Adipose tissue (tissue), 3 donors: ENCODE results near the gene PTH. TPM values are rescaled to one million over a fixed set of nuclear protein-coding genes. Genes with fewer than 3 reads are reported as not detected.

ENCODE experiments used
- H3K27ac ChIP-seq: one replicate; pipeline ENCODE4 v1.5.1; 2013; ENCODE audit warnings: low read depth, low read length
- WGBS, 3 donors: extraction: QIAGEN DNeasy Blood & Tissue Kit; methylation state at CpG; one replicate each; pipeline ENCODE4 v1.1.7; 2013; 5-methylcytosine and 5-hydroxymethylcytosine counted together
- polyA plus RNA-seq, 3 donors: library from polyadenylated mRNA; stranded (reverse); fragments of 200-250 nt; gene quantifications; one replicate each; pipeline ENCODE4 v1.2.3, GENCODE V29; 2013
- donor health status: healthy with polysubstance abuse.
- donor health status: Bipolar disorder and iron deficiency.
- donor health status: healthy.

Gene PTH
- polyA plus RNA-seq: not detected

- H3K27ac ChIP-seq: no peak within 1 kb of the TSS
- 85 to 92% (median 88%) methylated on average over 3 of the region's 3 CpGs for WGBS, 3 donors
Observed at GRCh38 chr11:13495929-13496328, at the start of gene PTH. Gene PTH (minus strand): TSS chr11:13495997. CDS start chr11:13492855, 3,142 bp downstream.

GRCh38 chr11:13538044-13538443 is 42.2 kb upstream of the PTH start:
- no peak overlapping the region for H3K27ac ChIP-seq
- WGBS, 3 donors: 64 to 67% (median 67%) methylated on average over 1 of the region's 1 CpG

- no peak overlapping the region for H3K27ac ChIP-seq
- WGBS, 3 donors: 45 to 59% (median 47%) methylated on average over 2 of the region's 2 CpGs
Observed at GRCh38 chr11:13535819-13536218, 40.0 kb upstream of the PTH start.

- WGBS, 3 donors: 57 to 74% (median 70%) methylated on average over 7 of the region's 7 CpGs
- no peak overlapping the region for H3K27ac ChIP-seq
Observed at GRCh38 chr11:13534358-13534757, 38.6 kb upstream of the PTH start.

- no peak overlapping the region for H3K27ac ChIP-seq
- WGBS, 3 donors: 71 to 80% (median 75%) methylated on average over 2 of the region's 2 CpGs
Observed at GRCh38 chr11:13525257-13525656, 29.5 kb upstream of the PTH start.

- 86 to 89% (median 89%) methylated on average over 1 of the region's 1 CpG for WGBS, 3 donors
- H3K27ac ChIP-seq: no peak overlapping the region
Observed at GRCh38 chr11:13503393-13503792, 7.6 kb upstream of the PTH start.

GRCh38 chr11:13502492-13502891 is 6.7 kb upstream of the PTH start:
- WGBS, 3 donors: 77 to 90% (median 82%) methylated on average over 1 of the region's 1 CpG
- no peak overlapping the region for H3K27ac ChIP-seq

- H3K27ac ChIP-seq: no peak overlapping the region
- 66 to 69% (median 66%) methylated on average over 3 of the region's 3 CpGs for WGBS, 3 donors
Observed at GRCh38 chr11:13494051-13494450, 1.7 kb downstream of the PTH start.

GRCh38 chr11:13487661-13488030 is 8.2 kb downstream of the PTH start:
- WGBS, 3 donors: 44 to 58% (median 44%) methylated on average over 5 of the region's 5 CpGs
- H3K27ac ChIP-seq: no peak overlapping the region

GRCh38 chr11:13486926-13487660 is 8.7 kb downstream of the PTH start:
- WGBS, 3 donors: 53 to 62% (median 57%) methylated on average over 26 of the region's 26 CpGs
- no peak overlapping the region for H3K27ac ChIP-seq

- H3K27ac ChIP-seq: no peak overlapping the region
- 89 to 91% (median 89%) methylated on average over 9 of the region's 9 CpGs for WGBS, 3 donors
Observed at GRCh38 chr11:13480198-13480597, 15.6 kb downstream of the PTH start.

- 91 to 95% (median 92%) methylated on average over 3 of the region's 3 CpGs for WGBS, 3 donors
- H3K27ac ChIP-seq: no peak overlapping the region
Observed at GRCh38 chr11:13479688-13480087, 16.1 kb downstream of the PTH start.

GRCh38 chr11:13475091-13475490 is 20.7 kb downstream of the PTH start:
- 72 to 82% (median 78%) methylated on average over 3 of the region's 3 CpGs for WGBS, 3 donors
- no peak overlapping the region for H3K27ac ChIP-seq

- WGBS, 3 donors: 64 to 71% (median 70%) methylated on average over 3 of the region's 3 CpGs
Observed at GRCh38 chr11:13473013-13473722, 22.6 kb downstream of the PTH start.

GRCh38 chr11:13468750-13469149 is 27.0 kb downstream of the PTH start:
- WGBS, 3 donors: 53 to 60% (median 58%) methylated on average over 5 of the region's 5 CpGs

More at GRCh38 chr11:13473013-13473722, 22.6 kb downstream of the PTH start:
- no peak overlapping the region for H3K27ac ChIP-seq

GRCh38 chr11:13465909-13466371 is 29.9 kb downstream of the PTH start:
- 5 to 9% (median 7%) methylated on average over 6 of the region's 6 CpGs for WGBS, 3 donors

More at GRCh38 chr11:13468750-13469149, 27.0 kb downstream of the PTH start:
- H3K27ac ChIP-seq: no peak overlapping the region

GRCh38 chr11:13463779-13464290 is 32.0 kb downstream of the PTH start:
- no peak overlapping the region for H3K27ac ChIP-seq

More at GRCh38 chr11:13465909-13466371, 29.9 kb downstream of the PTH start:
- H3K27ac ChIP-seq: no peak overlapping the region

GRCh38 chr11:13462901-13463778 is 32.7 kb downstream of the PTH start, which contains the start of gene BTBD10:
Gene BTBD10 (minus strand): TSS chr11:13463222. CDS start chr11:13445124, 18,098 bp downstream.
- WGBS, 3 donors: 0 to 1% (median 1%) methylated on average over 71 of the region's 71 CpGs
- H3K27ac ChIP-seq: peak within 1 kb of the TSS; percentile 31

More at GRCh38 chr11:13463779-13464290, 32.0 kb downstream of the PTH start:
- WGBS, 3 donors: 20 to 31% (median 22%) methylated on average over 12 of the region's 12 CpGs
